Measurements from ENCODE around the gene ZNF532.

DNA sequence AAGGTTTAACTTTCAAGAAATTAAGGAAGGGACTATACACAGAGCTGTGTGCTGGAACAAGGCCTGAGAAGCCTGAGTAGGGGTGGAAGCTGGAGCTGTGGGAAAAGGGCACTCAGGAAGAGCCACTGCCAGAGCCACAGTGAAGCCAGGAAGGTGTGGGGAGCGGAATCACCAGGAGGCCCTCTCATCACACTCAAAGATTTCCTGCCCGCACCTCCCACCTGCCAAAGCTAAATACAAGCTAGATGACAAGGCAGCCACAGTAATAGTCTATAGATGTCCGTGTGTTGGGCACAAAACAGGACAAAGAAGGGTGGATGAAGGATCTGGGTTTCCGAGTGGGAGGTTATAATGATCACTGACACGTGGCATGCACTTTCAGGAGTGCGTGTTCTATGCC is 126.0 kb downstream of the ZNF532 start:
- TF ChIP-seq, protein P1, sequence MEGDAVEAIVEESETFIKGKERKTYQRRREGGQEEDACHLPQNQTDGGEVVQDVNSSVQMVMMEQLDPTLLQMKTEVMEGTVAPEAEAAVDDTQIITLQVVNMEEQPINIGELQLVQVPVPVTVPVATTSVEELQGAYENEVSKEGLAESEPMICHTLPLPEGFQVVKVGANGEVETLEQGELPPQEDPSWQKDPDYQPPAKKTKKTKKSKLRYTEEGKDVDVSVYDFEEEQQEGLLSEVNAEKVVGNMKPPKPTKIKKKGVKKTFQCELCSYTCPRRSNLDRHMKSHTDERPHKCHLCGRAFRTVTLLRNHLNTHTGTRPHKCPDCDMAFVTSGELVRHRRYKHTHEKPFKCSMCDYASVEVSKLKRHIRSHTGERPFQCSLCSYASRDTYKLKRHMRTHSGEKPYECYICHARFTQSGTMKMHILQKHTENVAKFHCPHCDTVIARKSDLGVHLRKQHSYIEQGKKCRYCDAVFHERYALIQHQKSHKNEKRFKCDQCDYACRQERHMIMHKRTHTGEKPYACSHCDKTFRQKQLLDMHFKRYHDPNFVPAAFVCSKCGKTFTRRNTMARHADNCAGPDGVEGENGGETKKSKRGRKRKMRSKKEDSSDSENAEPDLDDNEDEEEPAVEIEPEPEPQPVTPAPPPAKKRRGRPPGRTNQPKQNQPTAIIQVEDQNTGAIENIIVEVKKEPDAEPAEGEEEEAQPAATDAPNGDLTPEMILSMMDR (conservative IDR thresholded peaks at IDR 0.05), result no peak
- no peak for TF ChIP-seq EZH2 (IDR thresholded peaks at IDR 0.05; ENCODE audit: low read depth)
